Daoy (cell line): ENCODE data around the gene SYNPO2. TPM values are rescaled to one million over a fixed set of nuclear protein-coding genes. Genes with fewer than 3 reads are reported as not detected.
"Not testable (repeated sequence)": the region's sequence is repeated elsewhere in the genome, so short reads cannot be mapped to it uniquely, and the experiment has no call there.

Experiments
- DNase-seq: peaks from one replicate; pipeline ENCODE4 v3.0.0-alpha.2; 2015; ENCODE audit warnings: low read depth
- total RNA-seq: library from RNA; depleted of rRNA; stranded (reverse); fragments of >200 nt; shearing (Covaris generic); gene quantifications from 2 replicates; pipeline ENCODE4 v1.2.3, GENCODE V29; 2014

The SYNPO2 gene
- total RNA-seq, 1 experiment from 2014 or later = 0.11 TPM

DNA sequence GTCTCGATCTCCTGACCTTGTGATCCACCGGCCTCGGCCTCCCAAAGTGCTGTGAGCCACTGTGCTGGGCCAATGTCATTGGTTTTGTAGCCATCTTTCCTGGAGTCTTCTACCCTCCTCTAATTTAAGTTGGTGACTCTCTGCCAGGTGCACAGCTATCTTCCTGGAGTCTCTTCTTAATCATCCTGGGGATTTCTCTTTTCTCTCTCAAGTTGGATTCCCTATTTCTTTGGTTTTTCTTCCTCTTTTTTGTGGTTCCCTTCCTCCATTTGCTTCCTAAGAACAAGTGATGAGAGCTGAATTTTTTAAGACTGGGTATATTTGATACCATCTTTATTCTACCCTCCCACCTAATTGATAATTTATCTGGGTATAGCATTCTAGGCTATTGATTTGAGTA is 113.8 kb downstream of the SYNPO2 start:
- DNase-seq = no peak

GRCh38 chr4:119003001-119003400 is 114.3 kb downstream of the SYNPO2 start:
- not testable (repeated sequence) for DNase-seq

DNA sequence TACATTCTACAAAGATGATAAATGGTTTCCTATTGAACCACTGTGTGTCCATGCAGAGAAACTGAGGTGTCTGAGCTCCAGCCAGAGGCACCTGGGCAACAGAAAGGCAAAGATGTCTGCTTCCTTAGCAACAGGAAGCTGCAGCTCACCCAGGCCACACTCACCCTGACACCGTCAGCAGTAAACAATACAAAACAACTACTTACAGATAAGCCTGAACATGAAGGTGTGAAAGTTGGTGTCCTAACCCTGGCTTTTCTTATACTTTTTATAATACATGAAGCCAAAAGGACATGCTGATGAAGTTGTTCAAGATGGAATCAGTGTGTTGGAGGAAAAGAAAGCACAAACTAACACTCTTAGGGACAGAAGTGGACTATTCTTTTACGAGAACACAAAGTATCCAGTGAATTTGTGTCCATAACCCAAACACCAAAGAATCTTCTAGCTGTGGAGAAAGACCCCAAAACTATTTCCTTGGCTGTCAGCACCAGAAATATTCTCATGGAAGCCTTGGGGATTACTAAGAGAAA is 117.3 kb downstream of the SYNPO2 start:
- DNase-seq = no peak

GRCh38 chr4:119008761-119009160 is 120.1 kb downstream of the SYNPO2 start:
- no peak for DNase-seq

- not testable (repeated sequence) for DNase-seq
These were observed 121.6 kb downstream of the SYNPO2 start for GRCh38 chr4:119010221-119010620.

DNA sequence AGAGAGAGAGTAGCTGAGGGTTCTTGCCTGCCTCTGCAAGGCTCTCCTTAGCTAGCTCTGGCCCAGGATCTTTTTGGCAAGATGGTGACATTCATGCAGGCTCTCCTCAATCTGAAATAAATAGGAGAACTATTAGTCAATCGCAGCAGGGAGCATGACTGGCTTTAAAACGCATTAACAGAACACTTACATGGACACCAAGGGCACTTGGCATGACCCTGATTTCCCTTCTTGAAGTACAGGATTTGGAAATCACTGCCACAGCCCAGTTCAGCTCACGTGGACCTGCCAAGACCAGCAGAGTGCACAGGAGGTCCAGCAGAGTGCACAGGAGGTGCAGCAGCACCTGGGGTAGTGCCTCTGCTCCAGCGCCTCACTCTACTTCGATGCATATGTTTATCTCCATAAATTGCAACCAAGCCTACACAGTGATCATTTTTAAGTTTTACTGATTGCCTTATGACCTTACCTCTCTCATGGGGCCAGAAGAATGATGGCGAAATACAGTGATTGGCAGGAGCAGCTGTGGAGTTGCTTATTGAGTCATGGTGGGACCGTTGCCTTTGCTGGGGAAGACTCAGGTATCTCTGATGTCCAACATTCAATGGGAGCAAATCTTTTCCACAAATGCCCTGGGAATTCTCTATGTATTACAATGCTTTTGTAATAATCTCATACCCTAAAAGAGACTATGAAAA is 122.4 kb downstream of the SYNPO2 start:
- no peak for DNase-seq

DNA sequence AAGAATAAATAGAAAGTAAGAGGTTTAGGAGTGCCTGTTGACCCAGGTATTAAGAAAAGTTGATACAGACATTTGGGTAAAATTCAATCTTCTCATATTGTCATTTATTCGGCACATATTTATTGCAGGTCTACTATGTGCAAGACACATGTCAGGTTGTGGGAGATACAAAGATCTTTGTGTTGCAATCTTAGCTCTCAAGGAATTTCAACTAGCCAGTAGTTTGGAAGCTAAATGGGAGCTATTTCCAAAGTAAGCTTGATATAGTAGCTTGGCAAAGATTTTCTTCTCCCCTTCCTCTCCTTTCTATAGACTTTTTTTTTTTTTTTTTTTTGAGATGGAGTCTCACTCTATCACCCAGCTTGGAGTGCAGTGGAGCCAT is 122.9 kb downstream of the SYNPO2 start:
- DNase-seq = no peak

DNA sequence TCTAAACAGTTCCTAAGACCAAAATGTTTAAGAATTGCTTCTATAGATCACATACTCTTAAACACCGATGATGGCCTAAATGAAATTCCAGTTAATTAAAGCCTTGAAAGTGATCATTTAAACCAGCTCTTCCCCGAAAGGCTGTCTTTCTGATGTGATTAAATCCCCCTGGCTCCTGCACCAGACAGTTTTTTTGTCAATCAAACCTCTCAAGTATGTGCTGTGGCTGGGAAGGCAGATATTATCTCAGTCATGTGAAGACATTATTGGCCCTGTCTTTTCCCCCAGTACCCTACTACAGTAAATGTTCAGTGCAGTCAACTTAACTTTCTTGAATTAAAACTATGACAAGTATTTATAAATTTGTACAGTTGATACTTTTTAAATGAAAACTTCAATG is 126.0 kb downstream of the SYNPO2 start:
- DNase-seq = no peak

DNA sequence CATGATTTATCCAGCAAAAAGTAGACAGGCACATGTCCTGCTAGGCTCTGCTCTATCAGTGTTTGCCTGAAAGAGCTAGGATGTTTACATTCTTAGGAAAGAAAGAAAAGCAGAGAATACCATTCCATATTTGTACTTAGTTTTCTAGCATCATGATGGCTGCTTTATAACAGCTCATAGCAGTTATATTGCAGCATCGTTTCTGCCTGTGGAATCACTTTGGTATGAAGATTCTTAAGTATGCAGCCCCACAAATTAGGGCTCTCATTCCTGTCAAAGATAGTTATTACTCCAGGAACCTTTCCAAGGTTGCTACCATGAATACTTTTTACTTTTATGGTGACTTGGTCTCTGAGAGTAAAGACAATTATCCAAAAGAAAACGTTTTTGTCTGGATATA is 128.0 kb downstream of the SYNPO2 start:
- DNase-seq = no peak

GRCh38 chr4:119017636-119018035 is 129.0 kb downstream of the SYNPO2 start:
- DNase-seq = no peak

GRCh38 chr4:119020158-119020557 is 131.5 kb downstream of the SYNPO2 start:
- DNase-seq = no peak

DNA sequence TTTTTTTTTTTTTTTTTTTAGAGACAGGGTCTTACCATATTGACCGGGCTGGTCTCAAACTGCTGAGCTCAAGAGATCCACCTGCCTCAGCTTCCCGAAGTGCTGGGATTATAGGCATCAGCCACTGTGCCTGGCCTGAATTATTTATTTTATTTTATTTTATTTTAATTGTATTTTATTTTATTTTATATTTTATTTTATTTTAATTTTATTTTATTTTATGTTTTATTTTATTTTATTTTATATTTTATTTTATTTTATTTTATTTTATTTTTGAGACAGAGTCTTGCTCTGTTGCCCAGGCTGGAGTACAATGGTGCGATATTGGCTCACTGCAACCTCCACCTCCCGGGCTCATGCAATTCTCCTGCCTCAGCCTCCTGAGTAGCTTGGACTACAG is 133.9 kb downstream of the SYNPO2 start:
- not testable (repeated sequence) for DNase-seq

- no peak for DNase-seq
These were observed 135.4 kb downstream of the SYNPO2 start for GRCh38 chr4:119024102-119024501.

DNA sequence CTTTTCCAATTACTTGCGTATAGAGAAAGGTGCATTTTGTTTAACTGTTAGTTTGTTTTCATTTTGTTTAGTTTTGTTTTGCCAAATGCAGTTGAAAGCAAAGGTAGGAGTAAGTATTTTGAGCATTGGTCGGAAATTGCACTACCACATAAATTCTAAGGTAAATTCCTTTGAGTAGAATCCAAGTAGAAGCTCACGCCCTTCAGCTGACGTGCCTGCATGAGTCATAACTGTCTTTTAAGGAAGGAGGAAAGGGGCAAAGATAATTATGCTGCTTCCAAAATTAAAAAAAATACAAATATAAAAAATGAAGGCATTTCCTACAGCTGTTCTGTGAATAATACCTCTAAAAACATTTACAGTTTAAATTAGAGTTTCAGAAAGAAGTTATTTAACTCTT is 136.8 kb downstream of the SYNPO2 start:
- peak; percentile 15 for DNase-seq

DNA sequence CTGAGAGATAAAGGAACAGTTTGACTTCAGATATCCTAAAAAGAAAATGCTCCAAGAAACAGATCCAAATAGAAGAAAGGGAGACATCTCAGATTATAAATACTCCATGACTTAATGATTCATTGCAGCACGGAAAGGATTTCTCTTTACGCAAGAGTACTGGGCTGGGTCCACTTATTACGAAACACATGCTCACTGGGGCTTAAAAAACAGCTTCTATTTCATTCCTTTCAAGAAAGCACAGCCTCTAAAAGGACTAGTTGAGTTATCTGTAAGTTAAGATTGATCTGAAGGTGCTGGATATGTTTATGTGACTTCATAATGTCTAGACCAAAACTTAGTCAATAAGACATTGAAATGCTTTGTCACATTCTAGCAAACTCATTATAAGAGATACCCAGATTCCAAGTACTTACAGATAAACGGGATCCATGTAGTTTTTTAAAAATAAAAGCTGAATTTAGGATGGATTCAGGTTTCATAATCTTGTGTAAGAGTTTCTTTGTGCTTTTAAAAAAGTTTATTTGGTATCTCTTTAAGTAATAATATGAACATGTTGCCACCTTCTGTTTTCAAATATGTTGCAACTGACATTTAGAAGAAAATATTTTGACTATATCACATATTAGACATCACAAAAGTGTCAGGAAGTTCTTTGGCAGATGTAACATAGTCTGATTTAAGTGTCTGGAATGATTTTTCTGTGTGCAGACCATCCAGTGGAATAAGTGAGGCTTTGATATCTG is 137.4 kb downstream of the SYNPO2 start:
- DNase-seq = no peak

DNA sequence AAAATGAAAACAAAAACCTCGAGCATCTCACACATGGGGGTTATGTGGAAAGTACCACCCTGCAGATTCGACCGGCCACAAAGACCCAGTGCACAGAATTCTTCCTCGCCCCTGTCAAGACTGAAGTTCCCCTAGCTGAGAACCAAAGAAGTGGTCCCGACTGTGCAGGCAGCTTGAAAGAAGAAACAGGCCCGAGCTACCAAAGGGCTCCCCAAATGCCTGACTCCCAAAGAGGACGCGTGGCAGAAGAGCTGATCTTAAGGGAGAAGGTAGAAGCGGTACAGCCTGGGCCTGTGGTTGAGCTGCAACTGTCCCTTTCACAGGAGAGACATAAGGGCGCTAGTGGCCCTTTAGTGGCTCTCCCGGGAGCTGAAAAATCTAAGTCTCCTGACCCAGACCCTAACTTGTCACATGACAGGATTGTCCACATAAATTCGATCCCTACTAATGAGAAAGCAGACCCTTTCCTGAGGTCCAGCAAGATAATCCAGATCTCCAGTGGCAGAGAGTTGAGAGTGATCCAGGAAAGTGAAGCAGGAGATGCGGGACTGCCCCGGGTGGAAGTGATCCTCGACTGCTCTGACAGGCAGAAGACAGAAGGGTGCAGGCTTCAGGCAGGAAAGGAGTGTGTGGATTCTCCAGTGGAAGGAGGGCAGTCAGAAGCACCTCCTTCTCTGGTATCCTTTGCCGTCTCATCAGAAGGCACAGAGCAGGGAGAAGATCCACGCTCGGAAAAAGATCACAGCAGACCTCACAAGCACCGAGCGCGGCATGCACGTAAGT is 138.2 kb downstream of the SYNPO2 start:
- no peak for DNase-seq

GRCh38 chr4:119027811-119028210 is 139.2 kb downstream of the SYNPO2 start:
- DNase-seq = no peak

DNA sequence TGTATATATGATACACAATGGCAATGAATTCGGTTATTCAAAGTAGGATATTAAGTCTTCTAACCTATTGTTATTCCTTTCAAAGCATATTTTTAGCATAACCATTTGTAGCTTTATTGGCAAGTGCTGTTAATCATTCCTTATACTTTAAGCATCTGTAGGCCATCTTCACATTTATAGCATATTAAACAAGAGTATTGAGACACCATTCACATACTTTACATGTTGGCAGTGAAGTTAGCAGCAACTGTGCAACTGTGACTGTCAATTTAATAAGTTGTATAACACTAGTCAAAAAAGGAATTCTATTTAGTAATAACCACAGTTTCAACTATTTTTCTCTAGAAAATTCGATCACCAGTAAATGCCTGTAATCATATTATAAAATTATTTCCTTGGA is 139.6 kb downstream of the SYNPO2 start:
- no peak for DNase-seq

DNA sequence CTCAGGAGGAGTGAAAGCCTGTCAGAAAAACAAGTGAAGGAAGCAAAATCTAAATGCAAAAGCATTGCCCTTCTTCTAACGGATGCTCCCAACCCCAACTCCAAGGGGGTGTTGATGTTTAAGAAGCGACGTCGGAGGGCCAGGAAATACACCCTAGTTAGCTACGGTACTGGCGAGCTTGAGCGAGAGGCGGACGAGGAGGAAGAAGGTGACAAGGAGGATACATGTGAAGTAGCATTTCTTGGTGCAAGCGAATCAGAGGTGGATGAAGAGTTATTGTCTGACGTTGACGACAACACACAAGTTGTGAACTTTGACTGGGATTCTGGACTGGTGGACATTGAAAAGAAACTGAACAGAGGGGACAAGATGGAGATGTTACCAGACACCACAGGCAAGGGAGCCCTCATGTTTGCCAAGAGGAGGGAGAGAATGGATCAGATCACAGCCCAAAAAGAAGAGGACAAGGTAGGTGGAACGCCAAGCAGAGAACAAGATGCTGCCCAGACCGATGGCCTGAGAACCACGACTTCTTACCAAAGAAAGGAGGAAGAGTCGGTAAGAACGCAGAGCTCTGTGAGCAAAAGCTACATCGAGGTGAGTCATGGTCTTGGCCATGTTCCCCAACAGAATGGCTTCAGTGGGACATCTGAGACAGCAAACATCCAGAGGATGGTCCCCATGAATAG is 141.3 kb downstream of the SYNPO2 start:
- no peak for DNase-seq

GRCh38 chr4:119030536-119030890 is 141.9 kb downstream of the SYNPO2 start:
- no peak for DNase-seq

- DNase-seq = no peak
These were observed 142.6 kb downstream of the SYNPO2 start for GRCh38 chr4:119031218-119031617.
